ENCODE measurements around the gene CDC20B.
"Not testable (repeated sequence)": the region's sequence is repeated elsewhere in the genome, so short reads cannot be mapped to it uniquely, and the experiment has no call there.

CDC20B gene

DNA sequence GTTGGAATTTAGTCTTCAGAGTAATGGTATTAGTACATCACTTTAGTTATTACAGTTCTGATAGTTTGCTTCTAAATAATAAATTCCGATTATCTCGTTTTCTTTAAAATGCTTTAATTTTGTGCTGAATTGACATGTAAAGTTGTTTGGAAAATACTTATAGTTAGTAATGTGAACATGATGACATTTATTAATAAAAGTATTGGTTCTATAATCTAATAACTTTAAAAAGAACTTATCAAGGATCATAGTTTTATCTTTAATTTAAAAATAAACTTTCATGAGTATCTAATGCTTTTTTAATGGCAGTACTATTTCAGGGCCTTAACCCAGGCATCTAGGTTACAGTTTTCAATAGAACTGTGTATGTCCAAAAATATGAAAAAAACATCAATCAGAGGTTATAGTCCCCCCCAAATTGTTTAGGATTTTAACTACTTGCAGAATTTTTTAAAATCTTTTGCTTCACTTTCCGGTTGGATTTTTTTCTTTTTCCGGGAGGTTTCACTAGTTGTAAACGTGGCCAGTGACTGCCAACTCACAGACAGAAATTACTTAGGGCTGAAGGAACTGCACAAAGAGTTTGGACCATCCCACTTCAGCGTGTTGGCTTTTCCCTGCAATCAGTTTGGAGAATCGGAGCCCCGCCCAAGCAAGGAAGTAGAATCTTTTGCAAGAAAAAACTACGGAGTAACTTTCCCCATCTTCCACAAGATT, 12.3 kb downstream of the CDC20B start:
- no peak for DNase-seq

DNA sequence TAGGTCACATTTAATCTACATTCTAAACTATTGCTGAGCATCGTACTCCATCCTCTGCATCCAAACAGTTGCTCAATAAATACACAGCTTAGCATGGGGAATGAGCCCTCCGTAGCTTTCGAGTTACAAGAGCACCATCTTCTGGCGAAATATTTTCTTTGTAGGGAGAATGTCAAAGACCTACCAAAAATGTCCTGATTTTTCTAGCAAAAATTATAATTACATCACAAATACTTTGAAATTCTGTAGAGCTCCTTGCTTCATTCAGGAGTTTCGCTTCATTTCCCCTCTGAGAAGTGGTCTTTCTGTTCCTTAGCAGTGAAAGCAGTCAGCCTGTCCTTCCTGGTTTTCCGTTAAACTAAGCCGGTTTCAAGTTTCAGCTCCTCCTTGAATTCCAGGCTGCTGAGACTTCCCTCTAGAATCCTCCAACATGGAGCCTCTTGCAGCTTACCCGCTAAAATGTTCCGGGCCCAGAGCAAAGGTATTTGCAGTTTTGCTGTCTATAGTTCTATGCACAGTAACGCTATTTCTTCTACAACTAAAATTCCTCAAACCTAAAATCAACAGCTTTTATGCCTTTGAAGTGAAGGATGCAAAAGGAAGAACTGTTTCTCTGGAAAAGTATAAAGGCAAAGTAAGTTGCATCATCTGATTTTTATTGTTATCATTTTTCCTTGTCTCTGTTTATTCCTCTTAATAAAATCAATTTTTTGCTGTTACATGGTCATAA, 13.0 kb downstream of the CDC20B start, which contains the start of gene GPX8:
Gene GPX8 (plus strand): TSS at position 409 of the 730 bp plus-strand sequence. CDS start 22 bp downstream, at position 431.
- DNase-seq: peak; percentile 40

DNA sequence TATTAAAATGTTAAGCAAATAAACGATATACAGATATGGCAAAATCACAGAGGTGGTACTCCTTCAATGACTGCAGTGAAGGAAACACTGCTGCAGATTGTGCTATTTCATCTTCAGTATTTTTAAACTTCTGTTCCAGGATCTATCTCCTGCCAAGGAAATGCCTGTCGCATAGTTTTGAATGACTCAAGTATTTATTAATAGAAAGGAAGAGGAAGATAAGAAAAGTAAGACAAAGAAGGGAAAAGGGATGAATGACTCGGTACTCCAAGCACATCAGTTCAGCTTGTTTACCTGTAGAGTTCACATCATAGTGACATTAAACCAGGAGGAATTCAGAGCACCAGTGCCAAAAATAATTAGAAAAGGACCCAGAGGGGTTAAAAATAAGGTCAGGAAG, 18.1 kb downstream of the CDC20B start:
- no peak for DNase-seq

DNA sequence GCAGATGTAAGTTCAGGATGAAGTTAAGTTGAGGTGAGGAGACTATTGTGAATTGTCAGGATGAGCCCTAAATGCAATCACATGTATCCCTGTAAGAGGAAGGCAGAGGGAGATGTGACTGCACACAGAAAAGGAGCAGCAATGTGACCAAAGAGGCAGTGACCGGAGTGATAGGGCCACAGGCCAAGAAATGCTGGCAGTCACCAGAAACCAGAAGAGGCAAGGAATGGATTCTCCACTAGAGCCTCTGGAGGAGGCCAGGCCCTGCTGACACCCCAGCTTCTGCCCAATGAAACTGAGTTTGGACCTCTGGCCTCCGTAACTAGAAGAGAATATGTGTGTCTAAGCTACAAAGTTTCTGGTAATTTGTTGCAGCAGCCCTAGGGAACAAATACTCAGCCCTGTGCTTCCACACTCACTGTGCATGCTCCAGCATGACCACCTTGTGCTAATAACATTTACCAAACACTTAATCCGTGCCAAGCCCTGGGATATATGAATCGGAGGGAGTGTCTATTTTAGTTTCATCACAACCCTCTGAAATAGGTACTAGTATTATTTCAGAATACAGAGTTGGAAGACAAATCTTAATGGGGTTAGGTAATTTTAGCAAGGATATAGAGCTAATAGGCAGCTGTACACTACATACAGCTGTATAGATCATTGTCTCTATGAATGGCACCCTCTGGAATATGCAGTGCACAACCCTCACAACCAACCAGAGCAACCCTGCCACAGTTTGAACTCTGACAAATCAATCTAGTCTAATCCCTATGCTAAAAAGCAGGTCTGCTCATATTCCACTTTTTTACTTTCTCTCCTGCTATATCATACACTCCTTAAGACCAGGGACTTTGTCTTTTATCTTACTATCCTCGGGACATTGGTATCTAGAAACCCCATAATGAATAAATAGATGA, 20.8 kb downstream of the CDC20B start:
- no peak for DNase-seq

DNA sequence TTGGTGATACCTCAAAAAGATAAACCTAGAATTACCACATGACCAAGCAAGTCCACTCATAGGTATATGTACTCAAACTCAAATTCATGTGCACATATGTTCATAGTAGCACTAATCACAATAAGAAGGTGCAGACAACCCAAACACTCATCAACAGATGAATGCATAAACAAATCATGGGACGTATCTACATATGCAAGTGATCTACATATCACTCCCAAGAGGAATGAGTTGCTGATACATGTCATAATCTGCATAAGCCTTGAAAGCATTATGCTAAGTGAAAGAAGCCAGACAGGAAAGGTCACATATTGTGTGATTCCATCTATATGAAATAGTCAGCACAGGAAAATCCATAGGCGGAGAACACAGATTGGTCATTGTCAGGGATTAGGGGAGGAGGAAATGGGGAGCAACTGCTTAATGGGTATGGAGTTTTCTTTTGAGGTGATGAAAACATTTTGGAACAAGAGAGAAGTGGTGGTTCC, 23.6 kb downstream of the CDC20B start:
- DNase-seq: no peak

DNA sequence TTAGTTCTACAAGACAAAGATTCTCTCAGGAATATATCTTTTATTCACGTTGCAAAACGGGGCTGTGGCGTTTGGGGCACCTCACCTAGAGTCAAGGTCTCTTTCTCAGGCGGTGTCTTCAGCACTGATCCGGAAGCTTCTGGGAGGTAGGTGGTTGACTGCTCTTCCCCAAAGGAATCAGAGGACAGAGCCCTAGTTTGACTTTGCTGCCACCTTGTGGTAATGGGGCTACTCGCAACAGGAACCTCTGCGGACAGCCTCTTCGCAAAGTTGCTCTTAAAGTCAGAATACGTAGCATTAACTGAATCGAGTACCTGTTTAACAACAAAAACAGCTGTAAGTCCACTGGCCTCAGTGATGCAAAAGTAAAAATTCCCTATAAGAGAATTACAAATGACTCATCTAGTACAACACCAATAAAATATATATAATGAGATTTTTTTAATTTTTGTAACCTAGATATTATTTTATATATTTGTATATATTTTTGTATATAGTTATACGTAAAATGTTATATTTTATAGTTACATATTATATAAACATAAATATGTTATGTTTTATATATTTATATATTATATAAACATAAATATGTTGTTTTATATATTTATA, 26.3 kb downstream of the CDC20B start:
- DNase-seq: peak; percentile 86

DNA sequence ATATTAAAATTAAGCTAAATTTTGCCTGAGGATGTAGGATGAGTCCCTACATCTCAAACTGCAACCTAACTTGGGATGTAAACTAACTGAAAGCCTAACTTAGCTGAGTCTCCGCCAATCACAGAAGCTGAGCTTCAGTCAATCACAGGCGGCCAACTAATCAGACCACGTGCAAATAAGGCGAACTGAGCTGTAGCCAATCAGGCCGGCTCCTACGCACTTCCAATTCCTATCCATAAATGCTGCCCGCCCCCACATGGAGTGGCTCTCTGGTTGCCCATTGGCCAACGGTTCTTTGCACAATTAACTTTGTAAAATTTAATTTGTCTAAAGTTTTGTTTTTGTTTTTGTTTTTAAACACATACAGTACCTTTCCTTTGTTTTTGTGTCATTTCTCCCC, 26.9 kb downstream of the CDC20B start:
- DNase-seq: no peak

DNA sequence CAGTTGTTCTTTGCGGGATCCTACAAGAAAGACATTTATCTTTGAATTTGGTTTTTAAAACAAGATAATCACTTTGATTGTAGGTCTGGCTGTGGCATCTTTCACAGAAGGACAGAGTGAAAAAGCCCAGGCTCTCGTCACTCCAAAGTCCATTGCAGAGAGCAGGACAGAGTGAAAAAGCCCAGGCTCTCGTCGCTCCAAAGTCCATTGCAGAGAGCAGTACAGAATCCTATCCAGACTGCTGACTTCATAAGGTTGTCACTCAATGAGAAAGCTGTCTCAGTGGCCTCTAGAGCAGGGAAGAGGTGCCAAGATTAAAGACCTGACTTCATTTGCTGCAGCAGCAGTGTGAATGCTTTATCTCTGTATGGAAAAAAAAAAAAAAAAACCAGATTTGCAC, 29.4 kb downstream of the CDC20B start:
- no peak for DNase-seq

DNA sequence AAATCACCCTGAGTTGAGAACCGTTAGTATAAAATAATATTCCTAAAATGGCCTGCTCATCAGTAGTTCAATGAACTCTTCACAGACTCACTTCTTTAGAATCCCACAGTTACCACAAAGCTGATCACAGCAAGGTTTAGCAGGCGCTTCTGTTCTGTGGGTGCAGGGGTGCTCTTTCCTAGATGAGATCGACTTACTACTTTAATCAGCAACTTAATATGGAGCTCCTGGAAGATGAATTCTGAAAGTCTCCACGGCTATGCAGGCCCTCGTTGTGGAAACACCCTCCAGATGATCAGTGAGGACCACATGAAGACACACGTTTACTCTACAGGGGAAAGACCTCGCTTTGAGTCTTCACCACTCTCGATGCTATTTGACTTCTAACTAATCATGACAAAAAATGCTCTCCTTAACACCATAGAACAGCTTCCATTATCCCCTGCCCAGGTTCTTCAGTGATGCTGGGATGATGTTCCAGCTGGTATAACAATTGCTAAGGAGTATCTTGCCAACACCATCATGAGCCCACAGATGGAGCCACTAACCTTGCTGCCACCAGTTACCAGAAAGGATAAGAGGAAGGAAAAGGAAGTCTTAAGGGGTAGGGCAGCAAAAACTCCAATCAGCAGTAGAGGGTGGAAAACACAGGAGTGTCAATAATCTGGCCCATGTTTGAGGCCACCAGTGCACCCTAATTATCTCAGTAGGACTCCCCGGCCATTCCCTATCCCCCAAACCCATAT, 30.9 kb downstream of the CDC20B start:
- DNase-seq: no peak

DNA sequence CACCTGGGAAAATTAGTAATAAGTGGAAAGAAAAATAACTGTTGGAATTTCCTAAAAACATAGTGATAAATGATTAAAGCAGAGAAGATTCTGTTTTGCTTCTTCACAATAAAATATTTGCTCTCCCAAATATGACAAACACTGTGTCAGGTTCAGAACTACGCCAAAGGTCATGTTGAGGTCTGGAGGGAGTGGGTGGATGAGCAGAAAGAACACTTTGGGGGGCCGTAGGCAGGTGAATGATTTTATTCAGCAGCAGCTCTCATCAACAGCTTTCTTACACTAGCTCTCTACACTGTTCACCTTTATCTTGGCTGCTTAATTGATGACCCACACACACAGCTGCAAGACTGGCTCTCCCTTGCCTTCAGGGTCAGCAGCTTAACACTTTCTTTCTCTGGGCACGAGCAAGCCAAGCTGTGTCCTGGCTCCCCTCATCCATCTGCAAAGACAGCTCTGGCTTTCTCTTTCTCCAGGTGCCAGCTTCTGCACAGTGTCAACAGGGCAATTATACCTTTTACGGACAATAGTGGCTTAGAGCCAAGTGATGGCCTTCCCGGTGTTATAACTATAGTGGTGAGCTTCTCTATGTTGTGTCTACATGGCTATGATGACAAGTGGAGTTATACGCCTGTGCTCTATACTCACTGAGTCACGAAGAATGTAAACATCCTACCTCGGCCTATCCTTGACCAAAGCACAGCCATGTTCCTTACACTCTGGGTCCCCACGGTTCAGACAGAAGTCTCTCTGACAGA, 31.9 kb downstream of the CDC20B start:
- DNase-seq: no peak

DNA sequence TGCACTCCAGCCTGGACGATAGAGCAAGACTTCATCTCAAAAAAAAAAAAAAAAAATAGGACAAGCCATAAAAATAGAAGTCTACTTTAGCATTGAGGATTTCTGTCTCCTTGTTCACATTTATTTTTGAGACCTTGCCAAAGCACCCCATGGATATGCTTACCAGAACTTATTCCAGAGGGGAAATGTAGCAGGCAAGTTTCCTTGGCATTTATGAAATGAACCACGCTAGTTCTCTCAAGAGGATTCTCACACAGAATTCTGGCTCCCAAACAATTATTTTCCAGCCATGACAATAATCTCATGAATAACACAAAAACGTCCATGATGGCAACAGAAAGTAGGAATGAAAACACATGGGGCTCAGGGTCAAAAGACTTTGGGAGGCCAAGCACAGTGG, 36.5 kb downstream of the CDC20B start:
- no peak for DNase-seq

DNA sequence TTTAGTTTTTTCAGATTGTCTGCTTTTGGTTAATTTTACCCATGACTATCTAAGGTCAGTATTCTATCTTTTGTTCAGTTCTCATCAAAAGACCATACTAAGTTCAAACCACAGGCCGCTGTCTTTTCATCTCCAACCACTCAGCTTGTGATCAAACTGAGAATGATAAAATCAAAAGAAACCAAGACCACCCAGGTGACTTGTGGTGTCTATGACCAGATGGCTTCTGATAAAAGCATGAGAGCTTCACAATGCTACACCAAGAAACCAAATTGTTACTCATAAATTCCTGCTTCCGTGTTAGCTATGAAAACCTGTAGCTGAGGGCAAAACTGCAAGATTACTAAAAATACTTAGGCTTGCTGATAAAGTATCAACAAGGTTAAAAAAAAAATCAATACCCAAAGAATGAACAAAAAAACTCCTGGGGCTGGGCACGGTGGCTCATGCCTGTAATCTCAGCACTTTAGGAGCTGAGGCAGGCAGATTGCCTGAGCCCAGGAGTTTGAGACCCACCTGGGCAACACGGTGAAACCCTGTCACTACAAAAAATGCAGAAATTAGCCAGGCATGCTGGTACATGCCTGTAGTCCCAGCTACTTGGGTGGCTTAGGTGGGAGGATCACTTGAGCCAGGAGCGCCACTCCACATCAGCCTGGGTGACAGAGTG, 38.8 kb downstream of the CDC20B start:
- no peak for DNase-seq

DNA sequence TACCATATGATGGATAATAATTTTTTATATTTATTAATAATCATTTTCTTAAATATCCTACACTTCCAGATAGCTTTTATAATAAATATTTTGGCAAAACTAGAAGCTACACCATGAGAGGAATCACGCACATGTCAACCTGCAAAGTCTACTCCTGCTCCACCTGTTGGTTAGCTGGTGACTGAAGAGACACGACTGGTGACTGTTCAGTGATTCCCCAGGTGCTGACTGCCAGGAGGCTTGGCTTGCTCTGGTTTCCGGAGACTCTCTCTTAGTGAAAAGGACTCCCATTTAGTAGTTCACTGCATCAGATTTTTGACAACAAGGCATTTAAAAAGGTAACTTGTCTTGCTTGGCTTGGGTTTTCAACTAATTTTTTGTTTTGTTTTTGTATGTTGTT, 49.6 kb downstream of the CDC20B start:
- DNase-seq: no peak

DNA sequence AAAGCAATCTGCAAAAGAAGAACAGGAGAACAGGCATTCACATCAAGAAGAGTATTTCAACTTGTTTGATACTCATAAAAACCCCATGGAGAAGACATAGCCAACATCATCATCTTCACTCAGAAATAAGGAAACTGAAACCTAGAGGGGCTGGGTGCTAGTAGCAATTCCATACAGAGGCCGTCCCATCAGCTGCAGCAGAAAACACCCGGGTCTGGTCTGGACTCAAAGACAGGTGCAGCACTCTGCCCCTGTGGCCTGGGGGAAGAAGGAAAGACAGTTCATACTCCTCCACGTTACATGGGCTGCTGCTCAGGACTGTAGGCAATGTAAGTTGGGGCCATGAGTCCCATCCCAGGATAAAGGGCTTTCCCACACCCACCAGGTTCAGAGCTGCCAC, 58.9 kb downstream of the CDC20B start:
- DNase-seq: no peak

DNA sequence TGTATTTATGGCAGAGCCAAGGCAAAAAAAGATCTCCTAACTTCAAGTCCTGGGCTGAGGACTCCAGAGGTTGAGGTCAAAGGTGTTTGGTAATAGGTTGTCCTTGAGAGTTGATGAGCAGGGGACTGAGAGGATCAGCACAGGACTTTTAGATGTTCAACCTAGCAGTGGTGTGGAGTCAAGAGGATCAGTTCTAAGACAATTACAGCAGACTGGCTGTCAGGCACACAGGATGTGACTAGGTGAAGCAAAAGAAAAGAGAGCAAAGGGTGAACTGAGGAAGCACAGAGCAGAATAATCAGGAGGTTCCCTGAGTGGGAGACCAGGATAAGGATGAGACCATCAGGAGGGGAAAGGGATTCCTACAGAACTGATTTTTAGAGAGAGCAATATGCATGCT, 59.6 kb downstream of the CDC20B start:
- DNase-seq: no peak

DNA sequence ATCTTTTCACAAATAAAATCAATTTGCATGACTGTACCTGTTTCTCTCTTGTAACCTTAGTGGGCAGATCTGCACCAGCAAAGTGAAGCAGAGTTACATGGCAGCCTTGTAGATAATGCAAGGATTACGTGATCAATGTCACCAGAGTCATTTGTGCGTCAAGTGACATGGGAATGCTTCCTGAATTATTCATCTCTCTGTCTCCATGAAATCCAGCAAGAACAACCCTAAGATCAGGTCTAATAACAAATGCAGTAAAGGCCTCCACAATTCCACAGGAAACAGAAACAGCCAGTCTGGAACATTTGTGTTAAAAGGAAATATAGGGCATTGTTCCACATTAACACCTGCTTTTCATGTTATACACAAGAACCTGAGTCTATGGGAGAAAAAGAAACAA, 62.8 kb downstream of the CDC20B start:
- DNase-seq: no peak

DNA sequence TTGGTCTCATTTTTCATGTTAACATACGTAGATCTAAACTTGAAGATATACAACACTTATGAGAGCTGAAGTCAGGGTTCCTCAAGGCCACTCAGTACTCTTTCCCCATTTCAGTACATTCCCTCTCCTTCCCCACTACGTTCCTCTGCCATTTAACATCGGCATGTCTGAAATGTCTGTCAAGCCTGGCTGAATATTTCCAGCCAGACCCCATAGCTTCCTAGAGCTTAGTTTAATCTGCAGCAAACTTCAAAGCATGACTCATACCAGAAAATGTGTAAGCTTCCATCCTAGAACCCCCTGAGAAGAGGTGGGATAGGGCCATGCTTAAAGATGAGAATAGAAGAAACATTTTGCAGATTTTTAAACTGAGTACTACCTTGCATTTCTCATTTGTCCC, 64.3 kb downstream of the CDC20B start:
- DNase-seq: no peak

DNA sequence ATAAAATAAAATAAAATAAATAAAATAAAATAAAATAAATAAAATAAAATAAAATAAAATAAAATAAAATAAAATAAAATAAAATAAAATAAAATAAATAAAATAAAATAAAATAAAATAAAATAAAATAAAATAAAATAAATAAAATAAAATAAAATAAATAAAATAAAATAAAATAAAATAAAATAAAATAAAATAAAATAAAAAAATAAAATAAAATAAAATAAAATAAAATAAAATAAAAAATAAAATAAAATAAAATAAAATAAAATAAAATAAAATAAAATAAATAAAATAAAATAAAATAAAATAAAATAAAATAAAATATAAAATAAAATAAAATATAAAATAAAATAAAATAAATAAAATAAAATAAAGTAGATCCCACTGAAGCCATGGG, 67.0 kb downstream of the CDC20B start:
- not testable (repeated sequence) for DNase-seq

DNA sequence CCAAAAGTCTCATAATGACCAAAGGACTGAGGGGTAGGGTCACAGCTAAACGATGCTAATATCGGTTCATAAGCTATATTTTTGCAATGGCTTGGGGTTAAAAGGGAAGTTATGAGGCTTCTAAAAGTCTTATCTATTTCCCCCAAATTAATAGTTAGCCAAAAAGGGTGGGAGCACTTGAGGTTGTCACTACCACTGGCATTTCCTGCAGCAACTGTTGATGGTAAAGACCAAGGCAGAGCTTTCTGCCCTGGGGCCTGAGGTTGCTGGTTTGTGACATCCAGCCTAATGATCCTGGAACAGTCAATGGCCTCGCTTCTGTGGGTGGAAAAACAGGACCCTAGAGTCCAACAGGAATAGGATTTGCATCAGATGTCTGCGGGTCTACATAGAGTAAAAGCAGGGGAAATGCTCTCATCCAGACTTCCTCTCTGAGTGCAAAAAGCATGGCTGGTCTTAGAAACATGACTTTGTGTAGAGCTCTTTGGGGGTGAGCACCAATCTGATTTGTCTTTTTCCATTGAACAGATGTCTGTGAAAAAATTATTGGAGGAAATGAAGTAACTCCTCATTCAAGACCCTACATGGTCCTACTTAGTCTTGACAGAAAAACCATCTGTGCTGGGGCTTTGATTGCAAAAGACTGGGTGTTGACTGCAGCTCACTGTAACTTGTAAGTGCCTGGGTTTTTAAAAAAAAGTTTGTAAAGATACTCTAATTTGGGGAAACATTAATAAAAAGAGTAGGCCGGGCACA, 67.9 kb downstream of the CDC20B start:
- peak; percentile 8 for DNase-seq
